Measurements from ENCODE around the gene VPS37D. TPM values are rescaled to one million over a fixed set of nuclear protein-coding genes. Genes with fewer than 3 reads are reported as not detected.

Gene VPS37D
- total RNA-seq, 1 donor from 2014 or later = 0.24 TPM

- H3K9me3 Mint-ChIP-seq = no peaks in the 10 kb centered on the region
- H3K36me3 Mint-ChIP-seq (ENCODE audit: low read depth) = peaks cover 86% of the 10 kb centered on the region
- peaks cover 14% of the 10 kb centered on the region for H3K4me1 Mint-ChIP-seq
- POLR2A ChIA-PET = no interaction called here
- ATAC-seq (ENCODE audit: low read depth) (no peak), DNase-seq (no peak)
- TF ChIP-seq CTCF (IDR thresholded peaks at IDR 0.05) = no peak
- CTCF ChIA-PET = no interaction called here
- intact Hi-C loops (cut with micrococcal nuclease) = no loop called here
- no peak overlapping the region for H3K4me3 Mint-ChIP-seq
- no peaks in the 10 kb centered on the region for H3K27me3 Mint-ChIP-seq
- no peak overlapping the region for H3K27ac Mint-ChIP-seq
Observed at GRCh38 chr7:73690646-73691045, 23.0 kb downstream of the VPS37D start.

DNA sequence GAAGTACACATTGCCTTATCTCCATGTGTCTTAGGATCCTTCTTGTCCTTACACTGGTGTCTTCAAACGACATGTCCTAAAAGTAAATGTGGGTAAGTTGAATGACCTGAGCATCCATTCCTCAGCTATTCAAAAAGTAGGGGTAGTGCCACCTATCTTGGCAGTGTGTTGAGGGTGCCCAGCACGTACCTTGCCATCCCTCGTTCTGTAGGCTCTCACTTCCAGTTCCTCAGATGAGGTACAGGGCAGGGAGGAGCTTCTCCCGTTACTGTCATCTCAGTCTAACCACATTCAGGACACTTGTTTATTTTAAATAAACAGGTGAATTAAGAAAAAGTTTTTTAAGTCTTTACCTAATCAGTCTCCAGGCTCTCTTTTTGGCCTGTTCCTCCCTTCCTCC is 28.7 kb downstream of the VPS37D start:
- no peaks in the 10 kb centered on the region for H3K27me3 Mint-ChIP-seq
- CTCF ChIA-PET = no interaction called here
- POLR2A ChIA-PET = no interaction called here
- no peaks in the 10 kb centered on the region for H3K9me3 Mint-ChIP-seq
- peaks cover 2% of the 10 kb centered on the region for H3K4me1 Mint-ChIP-seq
- intact Hi-C loops (cut with micrococcal nuclease) = no loop called here
- DNase-seq (no peak), ATAC-seq (ENCODE audit: low read depth) (no peak)
- no peak overlapping the region for H3K4me3 Mint-ChIP-seq
- H3K36me3 Mint-ChIP-seq (ENCODE audit: low read depth) = peaks cover 79% of the 10 kb centered on the region
- H3K27ac Mint-ChIP-seq = no peak overlapping the region
- TF ChIP-seq CTCF (IDR thresholded peaks at IDR 0.05) = no peak

DNA sequence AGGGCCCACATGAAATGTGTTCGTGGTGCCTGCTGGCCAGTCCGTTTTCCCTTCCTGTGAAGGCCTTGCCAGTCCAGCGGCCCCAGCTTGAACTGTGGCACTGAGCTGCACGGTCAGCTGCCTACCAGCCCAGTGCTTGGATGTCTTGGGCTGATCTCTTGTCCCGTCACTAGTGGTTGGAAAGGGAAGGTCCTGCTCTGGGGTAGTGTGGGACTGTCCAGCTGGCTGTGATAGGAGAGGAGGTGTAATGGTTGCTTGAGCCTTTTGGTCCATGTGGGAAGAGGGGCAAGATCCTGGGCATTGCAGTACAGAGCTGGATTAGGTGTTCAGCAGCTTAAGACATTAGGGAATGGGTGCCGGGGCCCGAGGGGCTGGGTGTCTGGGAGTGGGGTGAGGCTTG is 30.8 kb downstream of the VPS37D start:
- POLR2A ChIA-PET = no interaction called here
- Mint-ChIP-seq H3K4me3 (no peak overlapping the region), H3K4me1 (peaks cover 5% of the 10 kb centered on the region), H3K9me3 (no peaks in the 10 kb centered on the region), H3K36me3 (ENCODE audit: low read depth) (peaks cover 60% of the 10 kb centered on the region), H3K27ac (no peak overlapping the region), H3K27me3 (peaks cover 8% of the 10 kb centered on the region)
- DNase-seq = no peak
- CTCF ChIA-PET = interaction anchor here (1.0 kb wide), 1 partner anchor 8 kb away, joined by 3 read pairs; no protein-coding TSS in a partner anchor
- ATAC-seq (ENCODE audit: low read depth) = no peak
- intact Hi-C loops (cut with micrococcal nuclease) = no loop called here
- TF ChIP-seq CTCF (IDR thresholded peaks at IDR 0.05) = no peak

- TF ChIP-seq CTCF (IDR thresholded peaks at IDR 0.05) = no peak
- DNase-seq (no peak), ATAC-seq (ENCODE audit: low read depth) (no peak)
- ChIA-PET POLR2A (no interaction called here), CTCF (no interaction called here)
- Mint-ChIP-seq H3K27me3 (peaks cover 8% of the 10 kb centered on the region), H3K4me1 (peaks cover 3% of the 10 kb centered on the region), H3K9me3 (no peaks in the 10 kb centered on the region), H3K4me3 (no peak overlapping the region), H3K36me3 (ENCODE audit: low read depth) (peaks cover 49% of the 10 kb centered on the region), H3K27ac (no peak overlapping the region)
- intact Hi-C loops (cut with micrococcal nuclease) = no loop called here
Observed at GRCh38 chr7:73699370-73700068, 31.9 kb downstream of the VPS37D start.

- H3K36me3 Mint-ChIP-seq (ENCODE audit: low read depth) = peaks cover 44% of the 10 kb centered on the region
- no peak overlapping the region for H3K27ac Mint-ChIP-seq
- intact Hi-C loops (cut with micrococcal nuclease) = no loop called here
- CTCF ChIA-PET = no interaction called here
- ATAC-seq (ENCODE audit: low read depth) = no peak
- TF ChIP-seq CTCF (IDR thresholded peaks at IDR 0.05) = no peak
- peaks cover 8% of the 10 kb centered on the region for H3K27me3 Mint-ChIP-seq
- no peak for DNase-seq
- H3K4me1 Mint-ChIP-seq = peaks cover 3% of the 10 kb centered on the region
- H3K9me3 Mint-ChIP-seq = no peaks in the 10 kb centered on the region
- POLR2A ChIA-PET = no interaction called here
- H3K4me3 Mint-ChIP-seq = no peak overlapping the region
Observed at GRCh38 chr7:73700069-73700423, 32.4 kb downstream of the VPS37D start.
